Neural cell (in vitro differentiated cells): ENCODE data around the gene TREM1.

ENCODE experiments used
- CTCF ChIP-seq: fragments of 450-650 bp; IDR thresholded peaks from 2 replicates; pipeline ENCODE4 v1.5.1; 2014; ENCODE audit warnings: antibody characterized with exemption, mild to moderate bottlenecking, moderate library complexity; ENCODE audit not compliant: poor library complexity, severe bottlenecking
- RAD21 ChIP-seq: fragments of 450-650 bp; conservative IDR thresholded peaks from 2 replicates; pipeline ENCODE4 v1.6.1; 2014; ENCODE audit warnings: antibody characterized with exemption, mild to moderate bottlenecking, moderate library complexity

GRCh38 chr6:41335943-41336342, 49.5 kb upstream of the TREM1 start:
- TF ChIP-seq CTCF (no peak), RAD21 (no peak)
